Spinal cord (tissue), 10 donors: ENCODE measurements around the gene ZFHX3. TPM values are rescaled to one million over a fixed set of nuclear protein-coding genes. Genes with fewer than 3 reads are reported as not detected.

ENCODE experiments used
- DNase-seq, 6 donors: peaks; one replicate each; pipeline versions ENCODE4 v3.0.0 to v3.0.0-alpha.2; 2013 to 2015; ENCODE audit warnings: low spot score in 6 of 6, low read depth in 4 of 6
- H3K27ac ChIP-seq: one replicate; pipeline ENCODE4 v1.5.1; 2013; ENCODE audit warnings: low read depth, low read length, control low read depth
- H3K27me3 ChIP-seq: one replicate; pipeline ENCODE4 v1.6.1; 2013; ENCODE audit warnings: low read length; ENCODE audit not compliant: control insufficient read depth, insufficient read depth
- H3K36me3 ChIP-seq: one replicate; pipeline ENCODE4 v1.6.1; 2013; ENCODE audit warnings: low read length; ENCODE audit not compliant: control insufficient read depth, insufficient read depth
- H3K4me1 ChIP-seq: one replicate; pipeline ENCODE4 v1.6.1; 2013; ENCODE audit warnings: low read length; ENCODE audit not compliant: control insufficient read depth, insufficient read depth
- H3K4me3 ChIP-seq: one replicate; pipeline ENCODE4 v1.5.1; 2013; ENCODE audit warnings: low read depth, low read length, control low read depth
- H3K9me3 ChIP-seq: one replicate; pipeline ENCODE4 v1.6.1; 2013; ENCODE audit warnings: low read length; ENCODE audit not compliant: control insufficient read depth, insufficient read depth
- WGBS: methylation state at CpG from one replicate; pipeline ENCODE4 v1.1.5; 2013; ENCODE audit warnings: missing lambda C conversion rate; ENCODE audit not compliant: insufficient coverage; 5-methylcytosine and 5-hydroxymethylcytosine counted together
- polyA plus RNA-seq, 2 donors: library from polyadenylated mRNA; unstranded; fragments of 120-200 nt; gene quantifications; one replicate each; pipeline ENCODE4 v1.2.1, GENCODE V29; 2013; ENCODE audit not compliant: insufficient read length in 2 of 2
- total RNA-seq, 2 donors: library from RNA; depleted of rRNA in 1 of 2; stranded (reverse); fragments of 120-200 nt in 1 of 2; fragments of >200 nt in 1 of 2; gene quantifications; one replicate each; pipeline versions ENCODE4 v1.2.3 to v1.2.4, GENCODE V29; 2013 to 2014
- donor health status: healthy.

The ZFHX3 gene
- total and polyA plus RNA-seq, 4 donors, result 10.7 to 16.6 (median 13.1) TPM

GRCh38 chr16:72836181-72836580 lies 211.7 kb downstream of the ZFHX3 start:
- H3K4me3 ChIP-seq, result no peak overlapping the region
- peaks cover 12% of the 10 kb centered on the region for H3K4me1 ChIP-seq
- H3K36me3 ChIP-seq, result no peaks in the 10 kb centered on the region
- 99% methylated on average over 4 of the region's 7 CpGs for WGBS
- no peak overlapping the region for H3K27ac ChIP-seq
- no peak for DNase-seq
- no peaks in the 10 kb centered on the region for H3K9me3 ChIP-seq
- peaks cover 14% of the 10 kb centered on the region for H3K27me3 ChIP-seq

DNA sequence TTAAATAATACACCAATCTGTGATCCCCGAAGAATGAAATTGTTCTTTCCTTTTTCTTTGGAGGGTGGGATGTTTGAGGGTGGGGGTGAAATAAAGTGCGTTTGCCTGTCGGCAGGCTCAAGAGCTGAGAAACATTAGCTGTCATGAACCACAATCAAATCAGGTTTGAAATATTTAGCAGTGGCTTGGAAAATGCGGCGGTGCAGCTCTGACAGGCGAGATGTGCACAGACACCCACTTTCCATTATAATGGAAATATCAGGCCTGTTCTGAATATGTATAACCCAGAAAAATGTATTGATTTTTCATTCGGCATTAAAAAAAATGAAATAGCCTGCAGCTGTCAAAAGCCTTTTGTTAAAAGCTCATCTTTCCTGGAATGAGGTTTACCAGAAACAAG lies 212.8 kb downstream of the ZFHX3 start:
- Histone ChIP-seq H3K9me3 (no peaks in the 10 kb centered on the region), H3K27me3 (peaks cover 14% of the 10 kb centered on the region), H3K4me1 (peaks cover 8% of the 10 kb centered on the region), H3K4me3 (no peak overlapping the region), H3K36me3 (no peaks in the 10 kb centered on the region), H3K27ac (no peak overlapping the region)
- no peak for DNase-seq
- WGBS, result 55% methylated on average over 2 of the region's 7 CpGs

DNA sequence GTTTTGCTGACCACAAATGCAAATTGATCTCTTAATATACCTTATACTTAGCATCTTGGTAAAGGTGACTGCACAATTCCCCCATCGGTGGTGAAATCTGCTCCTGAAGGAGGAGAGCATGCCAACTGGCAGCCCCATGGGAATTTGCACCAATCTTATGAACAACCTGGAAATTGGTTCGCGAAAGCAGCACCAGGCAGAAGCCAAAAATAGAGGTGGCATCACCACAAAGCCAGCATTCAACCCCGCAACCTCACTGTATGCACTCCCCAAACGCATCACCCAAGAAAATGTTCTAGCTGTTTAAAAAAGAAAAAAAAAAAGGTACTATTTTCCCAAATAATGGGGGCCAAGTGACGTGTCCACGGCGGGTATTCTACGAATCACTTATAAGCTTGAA lies 213.4 kb downstream of the ZFHX3 start:
- no peaks in the 10 kb centered on the region for H3K36me3 ChIP-seq
- peaks cover 11% of the 10 kb centered on the region for H3K27me3 ChIP-seq
- no CpG with 5 or more reads among the region's 9 CpGs for WGBS
- no peak overlapping the region for H3K27ac ChIP-seq
- no peak overlapping the region for H3K4me3 ChIP-seq
- no peaks in the 10 kb centered on the region for H3K9me3 ChIP-seq
- H3K4me1 ChIP-seq, result peaks cover 8% of the 10 kb centered on the region
- no peak for DNase-seq

GRCh38 chr16:72833969-72834368 lies 214.0 kb downstream of the ZFHX3 start:
- WGBS, result 100% methylated on average over 2 of the region's 2 CpGs
- no peaks in the 10 kb centered on the region for H3K9me3 ChIP-seq
- no peak overlapping the region for H3K27ac ChIP-seq
- peaks cover 8% of the 10 kb centered on the region for H3K4me1 ChIP-seq
- no peak for DNase-seq
- H3K4me3 ChIP-seq, result no peak overlapping the region
- H3K27me3 ChIP-seq, result peaks cover 8% of the 10 kb centered on the region
- H3K36me3 ChIP-seq, result no peaks in the 10 kb centered on the region

DNA sequence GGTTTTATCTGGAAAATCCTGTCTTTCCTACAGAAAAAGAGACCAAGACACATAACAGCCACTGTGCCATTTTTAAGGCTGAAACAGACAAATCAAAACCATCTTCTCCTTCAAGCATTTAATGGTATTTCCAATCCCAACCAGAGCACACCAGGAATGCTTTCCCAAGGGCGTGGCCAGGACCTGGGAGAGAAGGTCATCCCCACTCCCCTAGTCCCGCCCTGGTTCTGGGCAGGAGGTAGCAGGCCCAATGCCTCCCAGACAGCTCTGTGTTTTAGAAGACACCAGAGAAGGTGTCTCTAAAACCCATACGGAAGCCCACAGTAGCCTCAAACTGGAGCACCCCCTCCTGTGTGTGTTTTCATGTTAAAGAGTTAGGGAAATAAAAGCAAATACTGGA lies 214.4 kb downstream of the ZFHX3 start:
- no peaks in the 10 kb centered on the region for H3K36me3 ChIP-seq
- no peaks in the 10 kb centered on the region for H3K9me3 ChIP-seq
- no peak for DNase-seq
- peaks cover 3% of the 10 kb centered on the region for H3K27me3 ChIP-seq
- no peak overlapping the region for H3K27ac ChIP-seq
- 100% methylated on average over 1 of the region's 3 CpGs for whole genome bisulfite sequencing
- no peak overlapping the region for H3K4me3 ChIP-seq
- peaks cover 5% of the 10 kb centered on the region for H3K4me1 ChIP-seq

GRCh38 chr16:72832621-72833248 lies 215.2 kb downstream of the ZFHX3 start:
- Histone ChIP-seq H3K36me3 (no peaks in the 10 kb centered on the region), H3K27ac (no peak overlapping the region), H3K9me3 (no peaks in the 10 kb centered on the region), H3K4me3 (no peak overlapping the region), H3K4me1 (no peaks in the 10 kb centered on the region), H3K27me3 (peaks cover 2% of the 10 kb centered on the region)
- DNase-seq, result peak; percentile 38 to 91 (median 56)
- 45% methylated on average over 10 of the region's 13 CpGs for WGBS

DNA sequence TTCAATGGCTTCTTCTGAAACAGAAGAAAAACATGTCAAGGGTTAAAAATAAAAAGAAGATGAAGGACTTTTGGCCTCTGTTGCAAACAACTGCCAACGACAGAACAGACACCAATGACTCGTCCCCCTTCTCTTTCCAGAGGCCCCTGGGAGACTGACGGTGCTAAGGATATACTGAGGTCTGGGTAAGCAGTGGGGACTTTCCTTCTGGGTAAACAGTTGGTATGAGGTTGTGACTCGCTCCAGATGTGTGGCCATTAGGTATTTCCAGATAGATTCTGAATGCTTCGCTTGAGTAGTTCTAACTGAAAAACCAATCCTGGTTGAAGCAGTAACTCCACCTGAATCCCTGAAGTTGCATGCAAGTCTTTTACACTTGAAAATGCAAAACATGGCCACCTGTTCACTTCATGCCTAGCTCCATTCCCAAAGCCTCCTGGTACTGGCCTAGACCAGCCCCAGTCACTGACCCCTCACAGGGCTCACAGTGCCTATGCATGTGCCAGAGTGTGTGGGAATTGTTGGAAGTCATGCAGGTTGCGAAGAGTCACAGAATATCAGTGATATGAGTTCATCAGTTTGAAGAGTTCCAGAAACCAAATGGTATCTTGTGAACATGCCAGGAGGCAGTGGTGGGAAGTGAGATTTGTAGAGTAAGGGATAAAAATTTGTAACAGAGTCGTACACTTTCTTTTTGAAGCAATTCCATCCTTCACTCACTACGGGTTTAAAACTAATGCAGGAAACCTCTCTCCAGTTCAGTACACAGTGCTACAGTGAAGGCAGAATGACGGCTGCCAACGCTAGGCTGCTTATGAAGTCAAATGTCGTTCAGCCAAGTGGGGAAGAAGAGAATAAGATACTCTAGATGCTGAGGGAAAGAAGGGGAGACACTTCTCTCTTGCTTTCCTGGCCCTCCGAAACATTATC lies 217.8 kb downstream of the ZFHX3 start:
- Histone ChIP-seq H3K9me3 (no peaks in the 10 kb centered on the region), H3K4me3 (no peak overlapping the region), H3K27ac (no peak overlapping the region), H3K27me3 (no peaks in the 10 kb centered on the region), H3K4me1 (no peaks in the 10 kb centered on the region), H3K36me3 (no peaks in the 10 kb centered on the region)
- WGBS, result 97% methylated on average over 3 of the region's 12 CpGs
- no peak for DNase-seq

- WGBS, result 49% methylated on average over 4 of the region's 7 CpGs
- peak in 1 of 6 donors; percentile 53 for DNase-seq
- H3K27ac ChIP-seq, result no peak overlapping the region
Measured at GRCh38 chr16:72827866-72828265, 220.1 kb downstream of the ZFHX3 start.

DNA sequence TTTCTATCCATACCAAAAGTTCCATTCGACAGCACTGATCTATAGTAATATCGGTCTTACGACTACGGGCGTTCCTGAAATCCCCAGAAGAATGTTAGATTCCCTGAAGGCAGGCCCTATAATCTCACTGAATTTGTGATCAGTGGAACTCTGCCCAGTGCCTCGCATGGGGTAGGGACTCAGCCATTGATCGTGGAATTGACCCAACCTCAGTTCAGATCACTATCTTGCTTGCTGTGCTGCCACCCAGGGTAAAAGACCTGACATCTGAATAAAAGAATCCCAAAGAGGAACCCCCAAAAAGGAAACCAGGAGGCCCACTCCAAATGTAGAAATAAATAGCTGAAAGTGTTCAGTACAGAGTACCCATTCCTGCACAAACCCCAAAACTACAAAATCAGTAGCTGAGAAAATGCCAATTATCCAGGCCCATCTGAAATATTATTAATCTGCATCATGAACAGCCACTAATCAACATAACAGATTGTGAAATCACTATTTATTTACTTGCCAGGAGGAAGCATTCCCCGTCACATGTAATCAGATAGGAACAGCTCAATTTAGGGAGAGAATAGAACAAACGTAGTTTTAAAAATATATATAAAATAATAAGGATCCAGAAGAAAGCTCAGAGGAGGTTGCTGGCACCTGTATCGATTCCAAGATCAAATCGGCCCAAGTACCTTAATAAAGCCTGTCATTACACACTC lies 221.9 kb downstream of the ZFHX3 start:
- no peaks in the 10 kb centered on the region for H3K36me3 ChIP-seq
- no peak for DNase-seq
- WGBS, result 93% methylated on average over 8 of the region's 11 CpGs
- no peak overlapping the region for H3K4me3 ChIP-seq
- no peak overlapping the region for H3K27ac ChIP-seq
- H3K9me3 ChIP-seq, result no peaks in the 10 kb centered on the region
- no peaks in the 10 kb centered on the region for H3K27me3 ChIP-seq
- no peaks in the 10 kb centered on the region for H3K4me1 ChIP-seq

More at GRCh38 chr16:72827866-72828265, 220.1 kb downstream of the ZFHX3 start:
- Histone ChIP-seq H3K4me1 (no peaks in the 10 kb centered on the region), H3K36me3 (no peaks in the 10 kb centered on the region), H3K27me3 (no peaks in the 10 kb centered on the region), H3K9me3 (no peaks in the 10 kb centered on the region), H3K4me3 (no peak overlapping the region)
